ENCODE results near the gene TEX2. TPM values are rescaled to one million over a fixed set of nuclear protein-coding genes. Genes with fewer than 3 reads are reported as not detected.

The TEX2 gene
- total and polyA plus RNA-seq, 3 experiments from 2014 or later = 6.5 to 22.0 (median 21.9) TPM

- ChIA-PET CTCF (interaction anchor here (1.4 kb wide), 1 partner anchor 104 kb away, joined by 3 read pairs; no protein-coding TSS in a partner anchor), POLR2A (no interaction called here)
- no peaks in the 10 kb centered on the region for H3K9me3 ChIP-seq (ENCODE audit: low read length)
- Mint-ChIP-seq H3K36me3 (peaks cover 8 to 36% (median 18%) of the 10 kb centered on the region in 3 donors), H3K27ac (no peak overlapping the region), H3K9me3 (no peaks in the 10 kb centered on the region), H3K27me3 (no peaks in the 10 kb centered on the region), H3K4me3 (no peak overlapping the region), H3K4me1 (no peaks in the 10 kb centered on the region)
- H3K36me3 ChIP-seq (ENCODE audit: insufficient read depth, low read length) = no peaks in the 10 kb centered on the region
- no peaks in the 10 kb centered on the region for H3K27me3 ChIP-seq (ENCODE audit: insufficient read depth, low read length, poor library complexity, severe bottlenecking)
- no peaks in the 10 kb centered on the region for H3K4me1 ChIP-seq (ENCODE audit: insufficient read depth, low read length)
- H3K27ac ChIP-seq (ENCODE audit: low read depth, low read length) = no peak overlapping the region
- no peak overlapping the region for H3K4me3 ChIP-seq (ENCODE audit: low read length)
- no peak for DNase-seq
These were observed 84.8 kb downstream of the TEX2 start for GRCh38 chr17:64178011-64178825.

- H3K27me3 ChIP-seq (ENCODE audit: insufficient read depth, low read length, poor library complexity, severe bottlenecking) = no peaks in the 10 kb centered on the region
- no peak overlapping the region for H3K4me3 ChIP-seq (ENCODE audit: low read length)
- DNase-seq = no peak
- CTCF ChIA-PET = no interaction called here
- H3K4me3 Mint-ChIP-seq = no peak overlapping the region
- no peaks in the 10 kb centered on the region for H3K4me1 ChIP-seq (ENCODE audit: insufficient read depth, low read length)
- H3K9me3 Mint-ChIP-seq = no peaks in the 10 kb centered on the region
- H3K27ac ChIP-seq (ENCODE audit: low read depth, low read length) = no peak overlapping the region
- H3K4me1 Mint-ChIP-seq = no peaks in the 10 kb centered on the region
- no peaks in the 10 kb centered on the region for H3K36me3 ChIP-seq (ENCODE audit: insufficient read depth, low read length)
- H3K27ac Mint-ChIP-seq = no peak overlapping the region
- H3K27me3 Mint-ChIP-seq = no peaks in the 10 kb centered on the region
- peaks cover 8 to 38% (median 16%) of the 10 kb centered on the region in 3 donors for H3K36me3 Mint-ChIP-seq
- POLR2A ChIA-PET = no interaction called here
- H3K9me3 ChIP-seq (ENCODE audit: low read length) = no peaks in the 10 kb centered on the region
These were observed 85.6 kb downstream of the TEX2 start for GRCh38 chr17:64177311-64178010.

- Histone ChIP-seq H3K9me3 (ENCODE audit: low read length) (no peaks in the 10 kb centered on the region), H3K27me3 (ENCODE audit: insufficient read depth, low read length, poor library complexity, severe bottlenecking) (no peaks in the 10 kb centered on the region), H3K27ac (ENCODE audit: low read depth, low read length) (no peak overlapping the region), H3K4me3 (ENCODE audit: low read length) (no peak overlapping the region), H3K36me3 (ENCODE audit: insufficient read depth, low read length) (no peaks in the 10 kb centered on the region), H3K4me1 (ENCODE audit: insufficient read depth, low read length) (no peaks in the 10 kb centered on the region)
- Mint-ChIP-seq H3K36me3 (peaks cover 8 to 45% (median 16%) of the 10 kb centered on the region in 3 donors), H3K4me1 (no peaks in the 10 kb centered on the region), H3K27ac (peak overlapping the region in 1 of 8 donors; percentile 26), H3K27me3 (no peaks in the 10 kb centered on the region), H3K9me3 (no peaks in the 10 kb centered on the region), H3K4me3 (no peak overlapping the region)
- POLR2A ChIA-PET = interaction anchor here (1.2 kb wide), 1 partner anchor 30 kb away, joined by 3 read pairs; no protein-coding TSS in a partner anchor
- no peak for DNase-seq
- CTCF ChIA-PET = no interaction called here
These were observed 86.5 kb downstream of the TEX2 start for GRCh38 chr17:64176556-64176955.

GRCh38 chr17:64174686-64175456, 88.2 kb downstream of the TEX2 start:
- no peaks in the 10 kb centered on the region for H3K9me3 ChIP-seq (ENCODE audit: low read length)
- ChIA-PET POLR2A (no interaction called here), CTCF (no interaction called here)
- no peak overlapping the region for H3K27ac ChIP-seq (ENCODE audit: low read depth, low read length)
- Mint-ChIP-seq H3K27ac (no peak overlapping the region), H3K4me1 (no peaks in the 10 kb centered on the region), H3K4me3 (no peak overlapping the region), H3K36me3 (peaks cover 14 to 55% (median 19%) of the 10 kb centered on the region in 3 donors), H3K27me3 (no peaks in the 10 kb centered on the region), H3K9me3 (no peaks in the 10 kb centered on the region)
- no peaks in the 10 kb centered on the region for H3K36me3 ChIP-seq (ENCODE audit: insufficient read depth, low read length)
- H3K4me1 ChIP-seq (ENCODE audit: insufficient read depth, low read length) = no peaks in the 10 kb centered on the region
- H3K4me3 ChIP-seq (ENCODE audit: low read length) = no peak overlapping the region
- no peak for DNase-seq
- no peaks in the 10 kb centered on the region for H3K27me3 ChIP-seq (ENCODE audit: insufficient read depth, low read length, poor library complexity, severe bottlenecking)

- no peak overlapping the region for H3K4me3 ChIP-seq (ENCODE audit: low read length)
- H3K4me1 ChIP-seq (ENCODE audit: insufficient read depth, low read length) = no peaks in the 10 kb centered on the region
- H3K27ac ChIP-seq (ENCODE audit: low read depth, low read length) = no peak overlapping the region
- Mint-ChIP-seq H3K36me3 (peaks cover 14 to 50% (median 17%) of the 10 kb centered on the region in 3 donors), H3K27ac (no peak overlapping the region), H3K4me3 (no peak overlapping the region), H3K9me3 (no peaks in the 10 kb centered on the region), H3K4me1 (no peaks in the 10 kb centered on the region), H3K27me3 (no peaks in the 10 kb centered on the region)
- DNase-seq = no peak
- H3K9me3 ChIP-seq (ENCODE audit: low read length) = no peaks in the 10 kb centered on the region
- no peaks in the 10 kb centered on the region for H3K27me3 ChIP-seq (ENCODE audit: insufficient read depth, low read length, poor library complexity, severe bottlenecking)
- ChIA-PET CTCF (no interaction called here), POLR2A (no interaction called here)
- no peaks in the 10 kb centered on the region for H3K36me3 ChIP-seq (ENCODE audit: insufficient read depth, low read length)
These were observed 89.4 kb downstream of the TEX2 start for GRCh38 chr17:64173646-64174045.

GRCh38 chr17:64172510-64172909, 90.5 kb downstream of the TEX2 start:
- Histone ChIP-seq H3K27ac (ENCODE audit: low read depth, low read length) (no peak overlapping the region), H3K9me3 (ENCODE audit: low read length) (no peaks in the 10 kb centered on the region), H3K4me3 (ENCODE audit: low read length) (no peak overlapping the region), H3K36me3 (ENCODE audit: insufficient read depth, low read length) (no peaks in the 10 kb centered on the region), H3K27me3 (ENCODE audit: insufficient read depth, low read length, poor library complexity, severe bottlenecking) (no peaks in the 10 kb centered on the region), H3K4me1 (ENCODE audit: insufficient read depth, low read length) (no peaks in the 10 kb centered on the region)
- Mint-ChIP-seq H3K4me3 (no peak overlapping the region), H3K36me3 (peaks cover 6 to 51% (median 19%) of the 10 kb centered on the region in 3 donors), H3K27me3 (no peaks in the 10 kb centered on the region), H3K4me1 (no peaks in the 10 kb centered on the region), H3K9me3 (no peaks in the 10 kb centered on the region), H3K27ac (no peak overlapping the region)
- ChIA-PET POLR2A (no interaction called here), CTCF (no interaction called here)
- DNase-seq = no peak

GRCh38 chr17:64171041-64171440, 92.0 kb downstream of the TEX2 start:
- Mint-ChIP-seq H3K27me3 (no peaks in the 10 kb centered on the region), H3K36me3 (peaks cover 10 to 50% (median 13%) of the 10 kb centered on the region in 3 donors), H3K4me1 (no peaks in the 10 kb centered on the region), H3K9me3 (no peaks in the 10 kb centered on the region), H3K27ac (peak overlapping the region in 2 of 8 donors; percentile 39 to 81), H3K4me3 (no peak overlapping the region)
- Histone ChIP-seq H3K4me1 (ENCODE audit: insufficient read depth, low read length) (no peaks in the 10 kb centered on the region), H3K27me3 (ENCODE audit: insufficient read depth, low read length, poor library complexity, severe bottlenecking) (no peaks in the 10 kb centered on the region), H3K4me3 (ENCODE audit: low read length) (no peak overlapping the region), H3K9me3 (ENCODE audit: low read length) (no peaks in the 10 kb centered on the region), H3K27ac (ENCODE audit: low read depth, low read length) (no peak overlapping the region), H3K36me3 (ENCODE audit: insufficient read depth, low read length) (no peaks in the 10 kb centered on the region)
- CTCF ChIA-PET = no interaction called here
- POLR2A ChIA-PET = no interaction called here
- no peak for DNase-seq

GRCh38 chr17:64170286-64170685, 92.8 kb downstream of the TEX2 start:
- Mint-ChIP-seq H3K36me3 (peaks cover 10 to 53% (median 13%) of the 10 kb centered on the region in 3 donors), H3K4me3 (no peak overlapping the region), H3K27ac (peak overlapping the region in 1 of 8 donors; percentile 43), H3K27me3 (no peaks in the 10 kb centered on the region), H3K4me1 (no peaks in the 10 kb centered on the region), H3K9me3 (no peaks in the 10 kb centered on the region)
- Histone ChIP-seq H3K9me3 (ENCODE audit: low read length) (no peaks in the 10 kb centered on the region), H3K36me3 (ENCODE audit: insufficient read depth, low read length) (no peaks in the 10 kb centered on the region), H3K27me3 (ENCODE audit: insufficient read depth, low read length, poor library complexity, severe bottlenecking) (no peaks in the 10 kb centered on the region), H3K4me3 (ENCODE audit: low read length) (no peak overlapping the region), H3K4me1 (ENCODE audit: insufficient read depth, low read length) (no peaks in the 10 kb centered on the region), H3K27ac (ENCODE audit: low read depth, low read length) (no peak overlapping the region)
- no peak for DNase-seq
- CTCF ChIA-PET = no interaction called here
- POLR2A ChIA-PET = no interaction called here

Data from CD8-positive, alpha-beta memory T cell (primary cell).